Fibroblast of pulmonary artery (primary cell): ENCODE data around the gene CDKN2AIPNL.

Source experiments
- DNase-seq: peaks from one replicate; pipeline ENCODE4 v3.0.0-alpha.2; 2010; ENCODE audit warnings: low read depth
- H3K4me3 ChIP-seq: replicated peaks from 2 replicates; pipeline ENCODE4 v1.5.1; 2011; ENCODE audit warnings: low read depth, mild to moderate bottlenecking, control low read depth, low read length, moderate library complexity
- TF ChIP-seq, protein P1 (sequence below): IDR thresholded peaks from 2 replicates; pipeline ENCODE4 v1.5.1; 2011; ENCODE audit warnings: mild to moderate bottlenecking, control low read depth, low read length, inconsistent platforms; ENCODE audit errors: missing control alignments

The CDKN2AIPNL gene

DNA sequence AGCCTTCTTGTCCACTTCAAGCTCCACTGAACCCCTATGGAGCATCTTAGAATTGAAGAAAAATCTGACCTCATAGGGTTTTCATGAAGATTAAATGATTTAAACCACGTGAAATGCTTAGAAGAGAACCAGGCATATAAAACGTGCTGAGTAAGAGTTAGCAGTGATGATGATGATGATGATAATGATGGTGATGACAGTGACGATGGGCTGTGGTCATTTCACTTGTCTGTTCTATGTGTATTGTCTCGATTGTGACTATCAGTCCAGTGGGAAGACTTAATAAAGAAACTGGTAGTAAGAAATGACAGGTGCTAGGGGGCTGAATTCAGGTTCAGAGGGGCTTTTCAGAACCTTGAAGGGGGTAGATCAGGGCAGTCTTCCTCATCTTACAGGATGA is 45.1 kb upstream of the CDKN2AIPNL start:
- DNase-seq = no peak
- TF ChIP-seq, protein P1, sequence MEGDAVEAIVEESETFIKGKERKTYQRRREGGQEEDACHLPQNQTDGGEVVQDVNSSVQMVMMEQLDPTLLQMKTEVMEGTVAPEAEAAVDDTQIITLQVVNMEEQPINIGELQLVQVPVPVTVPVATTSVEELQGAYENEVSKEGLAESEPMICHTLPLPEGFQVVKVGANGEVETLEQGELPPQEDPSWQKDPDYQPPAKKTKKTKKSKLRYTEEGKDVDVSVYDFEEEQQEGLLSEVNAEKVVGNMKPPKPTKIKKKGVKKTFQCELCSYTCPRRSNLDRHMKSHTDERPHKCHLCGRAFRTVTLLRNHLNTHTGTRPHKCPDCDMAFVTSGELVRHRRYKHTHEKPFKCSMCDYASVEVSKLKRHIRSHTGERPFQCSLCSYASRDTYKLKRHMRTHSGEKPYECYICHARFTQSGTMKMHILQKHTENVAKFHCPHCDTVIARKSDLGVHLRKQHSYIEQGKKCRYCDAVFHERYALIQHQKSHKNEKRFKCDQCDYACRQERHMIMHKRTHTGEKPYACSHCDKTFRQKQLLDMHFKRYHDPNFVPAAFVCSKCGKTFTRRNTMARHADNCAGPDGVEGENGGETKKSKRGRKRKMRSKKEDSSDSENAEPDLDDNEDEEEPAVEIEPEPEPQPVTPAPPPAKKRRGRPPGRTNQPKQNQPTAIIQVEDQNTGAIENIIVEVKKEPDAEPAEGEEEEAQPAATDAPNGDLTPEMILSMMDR = no peak

DNA sequence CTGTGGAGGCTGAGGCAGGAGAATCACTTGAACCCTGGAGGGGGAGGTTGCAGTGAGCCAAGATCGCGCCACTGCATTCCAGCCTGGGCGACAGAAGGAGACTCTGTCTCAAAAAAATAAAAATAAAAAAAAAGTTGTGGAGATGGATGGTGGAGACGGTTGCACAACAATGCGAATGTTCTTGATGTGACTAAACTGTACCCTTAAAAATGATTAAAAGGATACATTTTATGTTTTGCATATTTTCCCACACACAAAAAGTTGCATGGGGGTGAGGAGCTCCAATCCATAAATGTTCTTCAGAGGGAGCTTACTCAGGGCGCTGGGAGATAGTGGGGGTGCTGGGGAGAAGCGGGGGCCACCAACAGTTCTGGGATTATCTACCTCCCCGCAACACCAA is 43.8 kb upstream of the CDKN2AIPNL start:
- H3K4me3 ChIP-seq = no peak overlapping the region
- no peak for DNase-seq
- TF ChIP-seq, protein P1 = no peak

More for the DNA sequence above, 45.1 kb upstream of the CDKN2AIPNL start:
- no peak overlapping the region for H3K4me3 ChIP-seq

DNA sequence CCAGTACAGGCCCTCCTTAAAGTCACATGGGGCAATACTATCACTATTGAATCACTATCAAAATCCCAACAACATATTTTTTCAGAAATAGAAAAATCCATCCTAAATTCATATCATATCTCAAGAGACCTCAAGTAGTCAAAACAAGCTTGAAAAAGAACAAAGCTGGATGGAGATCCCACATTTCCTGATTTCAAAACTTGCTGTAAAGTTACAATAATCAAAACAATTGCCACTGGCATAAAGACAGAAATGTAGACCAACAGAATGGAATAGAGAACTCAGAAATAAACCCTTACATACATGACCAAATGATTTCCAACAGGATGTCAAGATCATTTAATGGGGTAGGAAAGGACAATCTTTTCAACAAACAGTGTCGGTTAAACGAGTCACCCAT is 41.3 kb upstream of the CDKN2AIPNL start:
- TF ChIP-seq, protein P1 = no peak
- DNase-seq = peak; percentile 77
- no peak overlapping the region for H3K4me3 ChIP-seq

DNA sequence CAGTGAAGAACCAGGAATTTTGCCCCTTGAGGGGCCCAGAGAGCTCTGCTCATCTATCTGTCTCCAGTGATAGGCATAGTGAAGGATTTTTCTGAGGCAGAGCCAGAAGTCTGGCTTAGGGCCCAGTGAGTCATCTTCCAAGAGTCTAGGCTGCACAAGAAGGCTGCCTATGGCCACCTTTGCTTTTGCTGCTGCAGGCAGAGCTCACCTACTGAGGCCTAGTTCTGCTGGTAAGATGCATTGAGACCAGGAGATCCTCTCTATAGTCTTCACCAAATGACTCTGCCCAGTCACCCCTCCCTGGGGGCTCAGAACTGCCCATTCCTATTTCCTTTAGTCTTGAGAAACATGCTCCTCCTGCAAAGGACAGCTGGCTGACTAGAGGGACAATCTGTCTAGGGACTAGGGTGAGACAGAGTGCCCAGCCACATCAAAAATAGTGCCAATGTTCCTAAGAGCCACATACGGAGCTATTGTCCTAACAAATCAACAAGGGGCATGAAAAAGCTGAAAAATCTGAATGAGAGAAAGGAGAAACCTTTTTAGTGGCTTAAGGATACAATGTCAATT is 40.3 kb upstream of the CDKN2AIPNL start:
- TF ChIP-seq, protein P1 = no peak
- peak; percentile 82 for DNase-seq
- H3K4me3 ChIP-seq = no peak overlapping the region

DNA sequence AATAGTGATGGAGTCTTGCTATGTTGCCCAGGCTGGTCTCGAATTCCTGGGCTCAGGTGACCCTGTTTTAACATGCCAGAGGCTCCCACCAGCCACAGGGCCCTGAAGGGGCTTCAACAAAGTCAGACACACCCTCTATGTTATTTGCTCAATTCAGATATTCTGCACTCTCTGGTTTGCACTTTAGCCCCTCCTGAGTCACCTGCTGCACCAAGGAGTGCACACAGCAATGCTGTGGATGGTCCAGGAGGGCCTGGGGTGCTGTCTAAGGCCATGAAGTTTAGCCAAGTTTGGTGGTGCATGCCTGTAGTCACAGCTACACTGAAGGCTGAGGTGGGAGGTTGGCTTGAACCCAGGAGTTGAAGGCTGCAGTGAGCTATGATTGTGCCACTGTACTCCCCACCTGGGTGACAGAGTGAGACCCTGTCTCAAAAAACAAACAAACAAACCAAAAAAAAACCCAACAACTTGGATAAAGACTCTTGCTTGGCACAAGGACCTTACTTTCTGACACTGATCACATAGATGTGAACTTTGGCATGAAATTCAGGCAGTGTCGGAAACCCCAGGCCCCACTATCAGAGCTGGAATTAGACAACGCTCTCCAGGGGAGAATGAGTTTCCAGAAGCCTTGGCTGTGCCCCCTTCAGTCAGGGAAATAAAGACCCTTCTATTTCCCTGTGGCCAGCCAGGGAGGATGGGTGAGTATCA is 39.7 kb upstream of the CDKN2AIPNL start:
- H3K4me3 ChIP-seq = no peak overlapping the region
- no peak for DNase-seq
- TF ChIP-seq, protein P1 = no peak

DNA sequence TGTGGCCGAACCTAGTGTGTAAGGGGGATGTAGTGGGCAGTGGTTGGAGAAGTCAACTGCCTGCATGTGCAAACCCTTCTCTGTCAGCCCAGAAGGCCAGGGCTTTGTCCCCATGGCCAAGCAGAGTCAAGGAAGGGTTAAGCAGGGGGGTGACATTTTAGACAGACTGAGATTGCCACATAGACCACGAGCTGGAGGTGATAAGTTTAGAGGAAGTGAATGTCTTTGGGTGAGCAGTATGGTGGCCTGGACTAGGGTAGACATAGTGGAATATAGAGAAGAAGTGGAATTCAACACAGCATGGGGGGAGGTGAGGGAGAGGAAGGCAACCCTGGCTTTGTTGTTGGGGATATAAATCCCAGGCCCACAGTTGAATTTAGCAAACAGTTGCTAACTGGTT is 38.7 kb upstream of the CDKN2AIPNL start:
- DNase-seq = no peak
- TF ChIP-seq, protein P1 = no peak
- no peak overlapping the region for H3K4me3 ChIP-seq

DNA sequence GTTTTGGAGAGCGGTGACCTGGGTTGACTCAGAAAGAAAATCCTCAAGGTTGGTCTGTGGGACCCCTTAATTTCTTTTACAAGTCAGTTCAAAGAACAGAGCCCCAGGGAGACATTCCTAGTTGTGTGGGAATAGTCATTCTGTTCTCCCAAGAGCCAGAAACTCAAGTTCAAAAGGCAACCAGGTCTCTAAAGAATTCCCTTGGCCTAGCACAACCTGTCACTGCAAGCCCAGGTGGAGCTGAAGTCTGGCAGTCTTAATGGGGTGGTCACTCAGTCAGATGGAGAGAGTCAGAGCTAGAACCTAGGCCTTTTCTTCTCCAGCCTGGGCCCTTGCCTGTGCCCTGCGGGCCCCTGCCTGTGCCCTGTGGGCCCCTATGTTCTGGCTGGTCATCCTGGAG is 37.5 kb upstream of the CDKN2AIPNL start:
- H3K4me3 ChIP-seq = no peak overlapping the region
- TF ChIP-seq, protein P1 = no peak
- DNase-seq = no peak
